ENCODE results near the gene SNF8.

Gene SNF8

DNA sequence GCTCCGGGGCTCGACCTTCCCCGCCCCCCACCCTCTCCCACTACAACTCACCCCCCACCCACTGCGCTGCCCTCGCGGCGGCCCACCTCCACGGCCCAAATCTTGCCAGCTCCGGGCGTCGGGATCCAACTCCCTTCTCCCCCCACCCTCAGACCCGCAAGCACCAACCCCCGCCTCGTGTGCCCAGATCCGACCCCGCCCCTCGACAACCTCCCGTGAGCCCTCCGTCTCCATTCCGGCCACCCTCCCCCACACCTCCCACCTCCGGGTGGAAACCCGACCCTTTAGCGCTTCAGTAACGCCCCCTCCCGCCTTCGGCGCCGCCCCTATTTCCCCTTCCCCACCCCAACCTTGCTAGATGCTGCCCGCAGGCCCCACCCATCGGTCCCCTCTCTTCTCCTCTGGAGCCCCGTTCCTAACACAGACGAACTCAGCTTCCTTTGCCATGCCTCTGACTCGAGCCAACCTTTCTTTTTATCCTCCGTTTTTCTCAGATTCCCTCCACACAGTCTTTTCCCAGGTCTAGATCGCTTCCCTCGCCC is 35.7 kb downstream of the SNF8 start (continued):
- TF ChIP-seq ZNF426 (tag by site-specific recombination; IDR thresholded peaks at IDR 0.05) = no peak
- no peak for TF ChIP-seq RBAK (tag by site-specific recombination; IDR thresholded peaks at IDR 0.05)
- TF ChIP-seq, protein P1, sequence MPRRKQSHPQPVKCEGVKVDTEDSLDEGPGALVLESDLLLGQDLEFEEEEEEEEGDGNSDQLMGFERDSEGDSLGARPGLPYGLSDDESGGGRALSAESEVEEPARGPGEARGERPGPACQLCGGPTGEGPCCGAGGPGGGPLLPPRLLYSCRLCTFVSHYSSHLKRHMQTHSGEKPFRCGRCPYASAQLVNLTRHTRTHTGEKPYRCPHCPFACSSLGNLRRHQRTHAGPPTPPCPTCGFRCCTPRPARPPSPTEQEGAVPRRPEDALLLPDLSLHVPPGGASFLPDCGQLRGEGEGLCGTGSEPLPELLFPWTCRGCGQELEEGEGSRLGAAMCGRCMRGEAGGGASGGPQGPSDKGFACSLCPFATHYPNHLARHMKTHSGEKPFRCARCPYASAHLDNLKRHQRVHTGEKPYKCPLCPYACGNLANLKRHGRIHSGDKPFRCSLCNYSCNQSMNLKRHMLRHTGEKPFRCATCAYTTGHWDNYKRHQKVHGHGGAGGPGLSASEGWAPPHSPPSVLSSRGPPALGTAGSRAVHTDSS (tag by site-specific recombination; IDR thresholded peaks at IDR 0.05) = no peak
- TF ChIP-seq HOXD13 (CRISPR knock-in tag; IDR thresholded peaks at IDR 0.05; ENCODE audit: borderline replicate concordance) = no peak
- no peak for TF ChIP-seq ZNF530 (tag by site-specific recombination; IDR thresholded peaks at IDR 0.05; ENCODE audit: low read depth)
- TF ChIP-seq ZNF175 (tag by site-specific recombination; IDR thresholded peaks at IDR 0.05) = no peak
- TF ChIP-seq ZNF16 (tag by site-specific recombination; IDR thresholded peaks at IDR 0.05; ENCODE audit: low read depth) = no peak
- TF ChIP-seq ZNF529 (tag by site-specific recombination; IDR thresholded peaks at IDR 0.05; ENCODE audit: insufficient replicate concordance) = no peak
- no peak for TF ChIP-seq ZNF248 (tag by site-specific recombination; IDR thresholded peaks at IDR 0.05)
- peak; percentile 53; the same call in 1 of the 2 replicates for TF ChIP-seq KLF8 (tag by site-specific recombination; IDR thresholded peaks at IDR 0.05)
- TF ChIP-seq ZNF837 (tag by site-specific recombination; IDR thresholded peaks at IDR 0.05) = no peak
- TF ChIP-seq, protein P2, sequence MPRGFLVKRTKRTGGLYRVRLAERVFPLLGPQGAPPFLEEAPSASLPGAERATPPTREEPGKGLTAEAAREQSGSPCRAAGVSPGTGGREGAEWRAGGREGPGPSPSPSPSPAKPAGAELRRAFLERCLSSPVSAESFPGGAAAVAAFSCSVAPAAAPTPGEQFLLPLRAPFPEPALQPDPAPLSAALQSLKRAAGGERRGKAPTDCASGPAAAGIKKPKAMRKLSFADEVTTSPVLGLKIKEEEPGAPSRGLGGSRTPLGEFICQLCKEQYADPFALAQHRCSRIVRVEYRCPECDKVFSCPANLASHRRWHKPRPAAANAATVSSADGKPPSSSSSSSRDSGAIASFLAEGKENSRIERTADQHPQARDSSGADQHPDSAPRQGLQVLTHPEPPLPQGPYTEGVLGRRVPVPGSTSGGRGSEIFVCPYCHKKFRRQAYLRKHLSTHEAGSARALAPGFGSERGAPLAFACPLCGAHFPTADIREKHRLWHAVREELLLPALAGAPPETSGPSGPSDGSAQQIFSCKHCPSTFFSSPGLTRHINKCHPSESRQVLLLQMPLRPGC (tag by site-specific recombination; IDR thresholded peaks at IDR 0.05) = no peak
- no peak for TF ChIP-seq ZNF280C (tag by site-specific recombination; IDR thresholded peaks at IDR 0.05)
- peak; percentile 73 for TF ChIP-seq KLF1 (tag by site-specific recombination; IDR thresholded peaks at IDR 0.05)
- no peak for TF ChIP-seq ZNF155 (tag by site-specific recombination; IDR thresholded peaks at IDR 0.05)
- TF ChIP-seq, protein P3, sequence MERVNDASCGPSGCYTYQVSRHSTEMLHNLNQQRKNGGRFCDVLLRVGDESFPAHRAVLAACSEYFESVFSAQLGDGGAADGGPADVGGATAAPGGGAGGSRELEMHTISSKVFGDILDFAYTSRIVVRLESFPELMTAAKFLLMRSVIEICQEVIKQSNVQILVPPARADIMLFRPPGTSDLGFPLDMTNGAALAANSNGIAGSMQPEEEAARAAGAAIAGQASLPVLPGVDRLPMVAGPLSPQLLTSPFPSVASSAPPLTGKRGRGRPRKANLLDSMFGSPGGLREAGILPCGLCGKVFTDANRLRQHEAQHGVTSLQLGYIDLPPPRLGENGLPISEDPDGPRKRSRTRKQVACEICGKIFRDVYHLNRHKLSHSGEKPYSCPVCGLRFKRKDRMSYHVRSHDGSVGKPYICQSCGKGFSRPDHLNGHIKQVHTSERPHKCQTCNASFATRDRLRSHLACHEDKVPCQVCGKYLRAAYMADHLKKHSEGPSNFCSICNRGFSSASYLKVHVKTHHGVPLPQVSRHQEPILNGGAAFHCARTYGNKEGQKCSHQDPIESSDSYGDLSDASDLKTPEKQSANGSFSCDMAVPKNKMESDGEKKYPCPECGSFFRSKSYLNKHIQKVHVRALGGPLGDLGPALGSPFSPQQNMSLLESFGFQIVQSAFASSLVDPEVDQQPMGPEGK (tag by site-specific recombination; IDR thresholded peaks at IDR 0.05) = peak; percentile 82
- TF ChIP-seq ZBTB20 (tag by site-specific recombination; IDR thresholded peaks at IDR 0.05) = peak; percentile 10; the same call in 1 of the 2 replicates
- TF ChIP-seq ZNF423 (tag by site-specific recombination; IDR thresholded peaks at IDR 0.05) = no peak
- no peak for TF ChIP-seq ZSCAN23 (tag by site-specific recombination; IDR thresholded peaks at IDR 0.05)
- TF ChIP-seq, protein P4, sequence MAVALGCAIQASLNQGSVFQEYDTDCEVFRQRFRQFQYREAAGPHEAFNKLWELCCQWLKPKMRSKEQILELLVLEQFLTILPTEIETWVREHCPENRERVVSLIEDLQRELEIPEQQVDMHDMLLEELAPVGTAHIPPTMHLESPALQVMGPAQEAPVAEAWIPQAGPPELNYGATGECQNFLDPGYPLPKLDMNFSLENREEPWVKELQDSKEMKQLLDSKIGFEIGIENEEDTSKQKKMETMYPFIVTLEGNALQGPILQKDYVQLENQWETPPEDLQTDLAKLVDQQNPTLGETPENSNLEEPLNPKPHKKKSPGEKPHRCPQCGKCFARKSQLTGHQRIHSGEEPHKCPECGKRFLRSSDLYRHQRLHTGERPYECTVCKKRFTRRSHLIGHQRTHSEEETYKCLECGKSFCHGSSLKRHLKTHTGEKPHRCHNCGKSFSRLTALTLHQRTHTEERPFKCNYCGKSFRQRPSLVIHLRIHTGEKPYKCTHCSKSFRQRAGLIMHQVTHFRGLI (tag by site-specific recombination; IDR thresholded peaks at IDR 0.05) = no peak
- no peak for TF ChIP-seq ZNF558 (tag by site-specific recombination; IDR thresholded peaks at IDR 0.05)
- TF ChIP-seq EGR2 (tag by site-specific recombination; IDR thresholded peaks at IDR 0.05; ENCODE audit: low read depth) = peak; percentile 88
- TF ChIP-seq GLIS1 (tag by site-specific recombination; IDR thresholded peaks at IDR 0.05) = peak; percentile 77
- TF ChIP-seq ZNF76 (tag by site-specific recombination; IDR thresholded peaks at IDR 0.05; ENCODE audit: borderline replicate concordance, low read depth) = peak; percentile 71; the same call in 1 of the 2 replicates
- TF ChIP-seq ZNF341 (tag by site-specific recombination; IDR thresholded peaks at IDR 0.05; ENCODE audit: low read depth) = peak; percentile 80
- TF ChIP-seq, protein P5, sequence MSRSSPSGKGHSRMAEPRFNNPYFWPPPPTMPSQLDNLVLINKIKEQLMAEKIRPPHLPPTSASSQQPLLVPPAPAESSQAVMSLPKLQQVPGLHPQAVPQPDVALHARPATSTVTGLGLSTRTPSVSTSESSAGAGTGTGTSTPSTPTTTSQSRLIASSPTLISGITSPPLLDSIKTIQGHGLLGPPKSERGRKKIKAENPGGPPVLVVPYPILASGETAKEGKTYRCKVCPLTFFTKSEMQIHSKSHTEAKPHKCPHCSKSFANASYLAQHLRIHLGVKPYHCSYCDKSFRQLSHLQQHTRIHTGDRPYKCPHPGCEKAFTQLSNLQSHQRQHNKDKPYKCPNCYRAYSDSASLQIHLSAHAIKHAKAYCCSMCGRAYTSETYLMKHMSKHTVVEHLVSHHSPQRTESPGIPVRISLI (tag by site-specific recombination; IDR thresholded peaks at IDR 0.05) = no peak
- no peak for TF ChIP-seq MYNN (tag by site-specific recombination; IDR thresholded peaks at IDR 0.05; ENCODE audit: borderline replicate concordance)
- peak; percentile 89 for TF ChIP-seq SP2 (tag by site-specific recombination; IDR thresholded peaks at IDR 0.05)

All from HEK293 (cell line).